ENCODE data around the gene MED13.

- TF ChIP-seq REST (IDR thresholded peaks at IDR 0.05; ENCODE audit: low read depth) (no peak), EGR1 (IDR thresholded peaks at IDR 0.05) (no peak), FOXM1 (IDR thresholded peaks at IDR 0.05; ENCODE audit: borderline replicate concordance, low read depth) (no peak), EP300 (IDR thresholded peaks at IDR 0.05; ENCODE audit: borderline replicate concordance) (no peak)
These were observed 12.9 kb upstream of the MED13 start for GRCh38 chr17:62078009-62078408.

Data from Ishikawa (cell line).